Vagina (tissue), 2 donors: Measurements from ENCODE around the gene CCDC134.

Source experiments
- POLR2A ChIP-seq, 2 donors: fragments of 450-650 bp; IDR thresholded peaks; one replicate each; pipeline ENCODE4 v1.6.1; 2017; ENCODE audit warnings: antibody characterized with exemption in 2 of 2, mild to moderate bottlenecking in 2 of 2, moderate library complexity in 2 of 2
- POLR2AphosphoS5 ChIP-seq, 2 donors: sonication (generic); formaldehyde crosslinking; IDR thresholded peaks; one replicate each; pipeline ENCODE4 v1.9.0; 2017; ENCODE audit warnings: antibody characterized with exemption in 2 of 2, mild to moderate bottlenecking in 2 of 2, low read depth in 1 of 2; ENCODE audit not compliant: insufficient read depth in 1 of 2
- TF ChIP-seq, protein P1 (sequence below), 3 experiments: fragments of 450-650 bp in 2 of 3; fragments of 200-600 bp in 1 of 3; sonication (generic) in 1 of 3; IDR thresholded peaks; one replicate each; pipeline ENCODE4 v1.5.1; 2017 to 2019; ENCODE audit warnings: antibody characterized with exemption in 3 of 3, mild to moderate bottlenecking in 2 of 3, moderate library complexity in 2 of 3

DNA sequence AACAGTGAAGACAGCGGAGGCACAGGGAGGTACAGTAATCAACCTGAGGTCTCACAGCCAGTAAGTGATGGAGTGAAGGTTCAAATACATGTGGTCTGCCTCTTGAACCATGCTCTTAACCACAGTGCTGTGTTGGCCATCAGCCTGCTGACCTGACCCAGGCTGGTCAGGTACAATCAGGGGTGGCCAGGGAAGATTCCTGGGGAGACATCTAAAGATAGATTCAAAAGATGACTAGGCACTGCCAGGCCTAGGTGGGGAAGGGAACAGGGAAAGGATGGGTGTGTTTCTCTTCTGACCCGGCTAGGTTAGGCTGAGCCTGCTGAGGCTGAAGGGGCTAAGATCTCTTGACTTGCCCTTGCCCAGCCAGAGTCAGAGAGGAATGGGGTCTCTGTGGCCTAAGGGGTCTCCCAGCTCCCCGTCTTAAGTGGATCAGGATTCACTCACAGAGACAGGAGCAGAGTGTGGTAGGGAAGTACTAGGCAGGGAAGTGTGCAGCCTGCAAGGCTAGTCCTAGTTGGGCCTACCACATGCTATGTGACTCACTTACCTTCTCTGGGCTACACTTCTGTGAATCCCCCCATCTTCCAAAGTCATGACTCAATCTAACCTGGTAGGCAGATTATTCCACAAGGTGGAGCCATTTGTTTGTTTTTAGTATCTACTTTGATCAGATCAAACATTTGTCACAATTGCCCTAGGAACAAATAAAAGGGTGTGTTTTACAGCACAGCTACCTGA, 22.0 kb downstream of the CCDC134 start:
- TF ChIP-seq, protein P1, sequence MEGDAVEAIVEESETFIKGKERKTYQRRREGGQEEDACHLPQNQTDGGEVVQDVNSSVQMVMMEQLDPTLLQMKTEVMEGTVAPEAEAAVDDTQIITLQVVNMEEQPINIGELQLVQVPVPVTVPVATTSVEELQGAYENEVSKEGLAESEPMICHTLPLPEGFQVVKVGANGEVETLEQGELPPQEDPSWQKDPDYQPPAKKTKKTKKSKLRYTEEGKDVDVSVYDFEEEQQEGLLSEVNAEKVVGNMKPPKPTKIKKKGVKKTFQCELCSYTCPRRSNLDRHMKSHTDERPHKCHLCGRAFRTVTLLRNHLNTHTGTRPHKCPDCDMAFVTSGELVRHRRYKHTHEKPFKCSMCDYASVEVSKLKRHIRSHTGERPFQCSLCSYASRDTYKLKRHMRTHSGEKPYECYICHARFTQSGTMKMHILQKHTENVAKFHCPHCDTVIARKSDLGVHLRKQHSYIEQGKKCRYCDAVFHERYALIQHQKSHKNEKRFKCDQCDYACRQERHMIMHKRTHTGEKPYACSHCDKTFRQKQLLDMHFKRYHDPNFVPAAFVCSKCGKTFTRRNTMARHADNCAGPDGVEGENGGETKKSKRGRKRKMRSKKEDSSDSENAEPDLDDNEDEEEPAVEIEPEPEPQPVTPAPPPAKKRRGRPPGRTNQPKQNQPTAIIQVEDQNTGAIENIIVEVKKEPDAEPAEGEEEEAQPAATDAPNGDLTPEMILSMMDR (IDR thresholded peaks at IDR 0.05), result peak in 2 of 3 experiments; percentile 42 to 45
- no peak for TF ChIP-seq POLR2A (IDR thresholded peaks at IDR 0.05)
- TF ChIP-seq POLR2AphosphoS5 (IDR thresholded peaks at IDR 0.05; ENCODE audit: insufficient read depth in 1 of 2, low read depth in 1 of 2), result no peak
